Measurements from ENCODE around the gene TLDC2.
A peak's percentile ranks its signal among the peaks of the same experiment; 100 is the strongest.
"Not testable (repeated sequence)": the region's sequence is repeated elsewhere in the genome, so short reads cannot be mapped to it uniquely, and the experiment has no call there.

TLDC2 gene

DNA sequence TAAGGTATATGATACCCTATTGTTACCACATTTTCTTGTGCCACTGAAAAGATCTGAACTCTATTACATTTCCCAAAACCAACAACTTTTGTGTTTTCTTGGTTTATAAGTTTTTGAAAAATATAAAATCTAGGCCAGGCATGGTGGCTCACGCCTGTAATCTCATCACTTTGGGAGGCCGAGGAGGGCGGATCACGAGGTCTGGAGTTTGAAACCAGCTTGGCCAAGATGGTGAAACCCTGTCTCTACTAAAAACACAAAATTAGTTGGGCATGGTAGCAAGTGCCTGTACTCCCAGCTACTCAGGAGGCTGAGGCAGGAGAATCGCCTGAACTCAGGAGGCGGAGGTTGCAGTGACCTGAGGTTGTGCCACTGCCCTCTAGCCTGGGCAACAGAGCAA lies 41.3 kb downstream of the TLDC2 start:
- no peak for DNase-seq

- no peak for DNase-seq
Measured at GRCh38 chr20:36917943-36918342, 42.0 kb downstream of the TLDC2 start.

GRCh38 chr20:36919715-36920333 lies 43.9 kb downstream of the TLDC2 start:
- DNase-seq = peak; percentile 23

GRCh38 chr20:36920334-36920730 lies 44.4 kb downstream of the TLDC2 start:
- no peak for DNase-seq

GRCh38 chr20:36924167-36925045 lies 48.5 kb downstream of the TLDC2 start:
- DNase-seq = no peak

- DNase-seq = no peak
Measured at GRCh38 chr20:36925234-36925633, 49.3 kb downstream of the TLDC2 start.

DNA sequence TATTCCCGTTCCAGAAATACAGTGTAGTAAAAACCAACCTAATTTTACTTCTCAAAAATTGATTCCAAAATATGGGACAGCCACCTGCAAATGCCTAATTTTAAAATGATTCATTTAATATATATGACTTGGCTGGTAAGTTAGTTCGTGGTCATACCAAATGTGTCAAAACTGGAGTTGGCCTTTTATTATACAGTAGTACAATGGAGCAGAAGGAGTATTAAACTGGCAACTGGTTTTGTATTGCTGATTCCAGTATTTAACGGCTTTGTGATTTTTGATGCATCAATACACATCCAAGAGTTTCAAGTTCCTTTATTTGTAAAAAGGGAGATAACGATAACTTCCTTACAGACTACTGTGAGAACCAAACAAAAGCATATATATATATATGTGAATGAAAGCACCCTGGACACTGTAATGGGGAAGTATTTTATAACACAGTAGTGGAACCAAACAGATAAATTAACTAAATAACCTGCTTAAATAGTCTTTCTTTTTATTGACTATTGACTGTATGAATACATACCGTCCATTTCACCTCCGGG lies 50.8 kb downstream of the TLDC2 start:
- DNase-seq = no peak

- no peak for DNase-seq
Measured at GRCh38 chr20:36927704-36928103, 51.8 kb downstream of the TLDC2 start.

DNA sequence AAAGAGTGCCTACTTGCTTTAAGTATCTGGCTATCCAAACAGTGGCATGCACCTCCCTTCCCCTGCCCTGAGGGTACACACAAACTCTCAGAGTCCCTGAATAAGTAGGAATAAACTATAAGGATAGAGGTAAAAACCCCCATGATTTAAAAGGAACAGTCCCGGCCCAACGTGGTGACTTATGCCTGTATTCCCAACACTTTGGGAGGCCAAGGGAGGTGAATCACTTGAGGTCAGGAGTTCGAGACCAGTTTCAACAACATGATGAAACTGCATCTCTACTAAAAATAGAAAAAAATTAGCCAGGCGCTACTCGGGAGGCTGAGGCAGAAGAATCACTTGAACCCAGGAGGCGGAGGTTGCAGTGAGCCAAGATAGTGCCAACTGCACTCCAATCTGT lies 53.4 kb downstream of the TLDC2 start:
- DNase-seq = no peak

DNA sequence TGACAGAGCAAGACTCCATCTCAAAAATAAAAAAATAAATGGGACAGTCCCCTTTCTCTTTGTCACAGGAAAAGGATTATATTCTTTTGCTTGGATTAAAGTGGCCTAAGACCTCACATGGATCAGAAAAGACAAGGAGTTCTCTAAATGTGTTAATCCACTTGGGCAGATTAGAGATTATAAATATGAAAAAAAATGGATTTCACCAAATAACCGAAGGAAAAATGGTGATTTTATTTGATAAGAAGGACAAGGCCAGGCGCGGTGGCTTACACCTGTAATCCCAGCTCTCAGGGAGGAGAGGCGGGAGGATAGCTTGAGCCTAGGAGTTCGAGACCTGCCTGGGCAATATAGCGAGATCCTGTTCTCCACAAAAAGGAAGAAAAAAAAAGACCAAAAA lies 53.8 kb downstream of the TLDC2 start:
- DNase-seq = no peak

DNA sequence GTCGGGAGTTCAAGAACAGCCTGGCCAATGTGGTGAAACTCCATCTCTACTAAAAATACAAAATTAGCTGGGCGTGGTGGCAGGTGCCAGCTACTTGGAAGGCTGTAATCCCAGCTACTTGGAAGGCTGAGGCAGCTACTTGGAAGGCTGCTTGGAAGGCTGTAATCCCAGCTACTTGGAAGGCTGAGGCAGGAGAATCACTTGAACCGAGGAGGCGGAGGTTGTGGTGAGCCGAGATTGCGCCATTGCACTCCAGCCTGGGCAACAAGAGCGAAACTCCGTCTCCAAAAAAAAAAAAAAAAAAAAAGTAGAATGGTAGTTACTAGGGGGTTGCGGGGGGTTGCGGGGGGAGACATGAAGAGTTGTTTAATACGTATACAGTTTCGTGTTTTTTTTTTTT lies 56.1 kb downstream of the TLDC2 start:
- DNase-seq = not testable (repeated sequence)

DNA sequence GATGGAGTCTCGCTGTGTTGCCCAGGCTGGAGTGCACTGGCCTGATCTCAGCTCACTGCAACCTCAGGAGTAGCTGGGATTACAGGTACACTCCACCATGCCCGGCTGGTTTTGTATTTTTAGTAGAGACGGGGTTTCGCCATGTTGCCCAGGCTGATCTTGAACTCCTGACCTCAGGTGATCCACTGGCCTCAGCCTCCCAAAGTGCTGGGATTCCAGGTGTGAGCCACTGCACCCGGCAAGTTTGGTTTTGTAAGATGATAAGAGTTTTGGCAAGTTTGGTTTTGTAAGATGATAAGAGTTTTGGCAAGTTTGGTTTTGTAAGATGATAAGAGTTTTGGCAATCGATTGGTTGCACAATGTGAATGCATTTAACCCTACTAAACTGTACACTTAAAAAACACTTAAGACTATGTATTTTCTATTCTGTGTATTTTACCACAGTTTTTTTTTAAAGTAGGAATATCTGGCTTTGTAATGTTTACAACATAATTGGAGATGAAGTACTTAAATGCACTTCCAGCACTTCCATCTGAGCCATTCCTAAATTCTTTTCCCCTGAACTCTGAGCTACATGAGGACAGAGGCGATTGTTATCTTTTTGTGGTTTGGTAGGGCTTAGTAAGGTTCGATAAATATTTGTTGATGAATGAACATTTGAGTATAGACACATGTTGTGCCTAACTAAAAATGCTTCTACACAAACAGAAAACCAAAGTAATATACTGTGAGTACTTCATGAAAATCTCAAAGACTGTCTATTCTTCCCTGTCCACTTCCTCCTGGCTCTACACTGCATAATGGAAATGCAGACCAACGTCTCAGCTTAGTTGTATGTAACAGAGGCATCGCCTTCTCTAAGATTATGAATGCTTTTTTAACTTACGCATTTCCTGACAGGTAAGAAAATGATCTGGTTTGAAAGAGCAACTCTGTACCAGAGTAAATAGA lies 56.8 kb downstream of the TLDC2 start:
- no peak for DNase-seq

DNA sequence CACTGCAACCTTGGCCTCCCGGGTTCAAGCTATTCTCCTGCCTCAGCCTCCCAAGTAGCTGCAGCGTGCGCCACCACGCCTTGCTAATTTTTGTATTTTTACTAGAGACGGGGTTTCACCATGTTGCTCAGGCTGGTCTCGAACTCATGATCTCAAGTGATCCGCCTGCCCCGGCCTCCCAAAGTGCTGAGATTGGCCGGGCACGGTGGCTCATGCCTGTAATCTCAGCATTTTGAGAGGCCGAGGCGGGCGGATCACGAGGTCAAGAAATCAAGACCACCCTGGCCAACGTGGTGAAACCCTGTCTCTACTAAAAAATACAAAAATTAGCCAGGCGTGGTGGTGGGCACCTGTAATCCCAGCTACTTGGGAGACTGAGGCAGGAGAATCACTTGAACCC lies 57.6 kb downstream of the TLDC2 start:
- not testable (repeated sequence) for DNase-seq

DNA sequence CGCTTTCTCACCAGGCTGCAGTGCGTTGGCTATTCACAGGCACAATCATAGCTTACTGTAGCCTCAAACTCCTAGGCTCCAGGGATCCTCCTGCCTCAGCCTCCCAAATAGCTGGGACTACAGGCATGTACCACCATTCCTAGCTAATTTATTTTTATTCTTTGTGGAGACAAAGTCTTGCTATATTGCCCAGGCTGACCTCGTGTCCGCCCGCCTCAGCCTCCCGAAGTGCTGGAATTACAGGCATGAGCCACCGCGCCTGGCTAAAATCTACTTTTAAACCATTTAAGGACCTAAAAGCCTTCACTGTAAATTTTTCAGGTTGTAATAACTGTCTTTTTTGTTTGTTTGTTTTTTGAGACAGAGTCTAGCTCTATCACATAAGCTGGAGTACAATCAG lies 60.4 kb downstream of the TLDC2 start:
- DNase-seq = no peak

DNA sequence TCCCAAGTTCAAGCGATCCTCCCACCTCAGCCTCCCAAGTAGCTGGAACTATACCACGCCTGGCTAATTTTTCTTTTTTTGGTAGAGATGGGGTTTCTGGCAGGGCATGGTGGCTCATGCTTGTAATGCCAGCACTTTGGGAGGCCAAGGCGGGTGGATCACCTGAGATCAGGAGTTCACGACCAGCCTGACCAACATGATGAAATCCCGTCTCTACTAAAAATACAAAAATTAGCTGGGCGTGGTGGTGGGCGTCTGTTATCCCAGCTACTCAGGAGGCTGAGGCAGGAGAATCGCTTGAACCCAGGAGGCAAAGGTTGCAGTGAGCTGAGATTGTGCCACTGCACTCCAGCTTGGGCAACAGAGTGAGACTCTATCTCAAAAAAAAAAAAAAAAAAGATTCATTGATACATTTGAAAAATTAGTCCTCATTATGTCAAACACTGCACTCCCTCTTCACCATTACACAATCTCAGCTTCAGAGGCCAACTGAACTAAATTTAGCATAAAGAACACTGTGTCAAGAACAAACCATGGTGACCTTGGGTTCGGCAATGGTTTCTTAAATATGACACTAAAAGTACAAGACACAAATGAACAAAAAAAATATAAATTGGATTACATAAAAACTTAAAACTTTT lies 60.9 kb downstream of the TLDC2 start:
- not testable (repeated sequence) for DNase-seq

GRCh38 chr20:36937402-36937770 lies 61.4 kb downstream of the TLDC2 start:
- DNase-seq = no peak

GRCh38 chr20:36941401-36941835 lies 65.5 kb downstream of the TLDC2 start:
- DNase-seq = no peak
